Endodermal cell (in vitro differentiated cells): ENCODE results near the gene KCNH6. TPM values are rescaled to one million over a fixed set of nuclear protein-coding genes. Genes with fewer than 3 reads are reported as not detected.

Source experiments
- DNase-seq: peaks from one replicate; pipeline ENCODE4 v3.0.0-alpha.2; 2017
- H3K27ac ChIP-seq: 2 replicates; pipeline ENCODE4 v1.5.1; 2013; ENCODE audit warnings: mild to moderate bottlenecking, low read depth, low read length, moderate library complexity
- H3K27me3 ChIP-seq: 2 replicates; pipeline ENCODE4 v1.6.1; 2013; ENCODE audit warnings: mild to moderate bottlenecking, low read length, moderate library complexity; ENCODE audit not compliant: insufficient read depth, control insufficient read depth, poor library complexity, severe bottlenecking
- H3K36me3 ChIP-seq: 2 replicates; pipeline ENCODE4 v1.7.0; 2013; ENCODE audit warnings: mild to moderate bottlenecking, low read length, moderate library complexity; ENCODE audit not compliant: control insufficient read depth, insufficient read depth
- H3K4me1 ChIP-seq: one replicate; pipeline ENCODE4 v1.7.0; 2013; ENCODE audit warnings: low read length; ENCODE audit not compliant: control insufficient read depth, insufficient read depth
- H3K4me3 ChIP-seq: 2 replicates; pipeline ENCODE4 v1.5.1; 2013; ENCODE audit warnings: mild to moderate bottlenecking, low read length, moderate library complexity
- H3K9ac ChIP-seq: 2 replicates; pipeline ENCODE4 v1.6.1; 2013; ENCODE audit warnings: mild to moderate bottlenecking, low read length, moderate library complexity; ENCODE audit not compliant: poor library complexity, severe bottlenecking; ENCODE audit errors: extremely low read depth
- H3K9me3 ChIP-seq: 2 replicates; pipeline ENCODE4 v1.6.1; 2013; ENCODE audit warnings: mild to moderate bottlenecking, low read length, moderate library complexity; ENCODE audit not compliant: control insufficient read depth
- H3K27ac Mint-ChIP-seq: 2 replicates; pipeline ENCODE4 v1.8.0; 2020; ENCODE audit warnings: mixed read lengths
- H3K27me3 Mint-ChIP-seq: 2 replicates; pipeline ENCODE4 v1.8.0; 2021; ENCODE audit warnings: mild to moderate bottlenecking, mixed read lengths; ENCODE audit not compliant: insufficient read depth
- H3K36me3 Mint-ChIP-seq: 2 replicates; pipeline ENCODE4 v1.8.0; 2020; ENCODE audit warnings: low read depth, mixed read lengths
- H3K4me1 Mint-ChIP-seq: 2 replicates; pipeline ENCODE4 v1.8.0; 2020; ENCODE audit warnings: mixed read lengths
- H3K4me3 Mint-ChIP-seq: 2 replicates; pipeline ENCODE4 v1.8.0; 2020; ENCODE audit warnings: mild to moderate bottlenecking, moderate library complexity, mixed read lengths
- H3K9me3 Mint-ChIP-seq: 2 replicates; pipeline ENCODE4 v1.8.0; 2020; ENCODE audit warnings: mild to moderate bottlenecking, mixed read lengths
- WGBS, 2 experiments: methylation state at CpG; one replicate each; pipeline versions ENCODE4 v1.1.5 to v1.1.7; 2013; ENCODE audit warnings: missing lambda C conversion rate in 2 of 2, mixed read lengths in 1 of 2; ENCODE audit not compliant: insufficient coverage in 1 of 2, insufficient read length in 1 of 2; 5-methylcytosine and 5-hydroxymethylcytosine counted together
- total RNA-seq, 2 donors: library from RNA; stranded (reverse); fragmentation: NEBNext Ultra II Directional in 1 of 2; extraction: Animal tissue kit (Norgen Biotek cat#: 25700) in 1 of 2; gene quantifications; 2 replicates in 1 of 2; 3 replicates in 1 of 2; pipeline ENCODE4 v1.2.1, GENCODE V29; 2021
- TF ChIP-seq, protein P1 (sequence below): fragments of 200-600 bp; sonication (generic); conservative IDR thresholded peaks from 2 replicates; pipeline ENCODE4 v1.5.0; 2021; ENCODE audit warnings: antibody characterized with exemption, mild to moderate bottlenecking

KCNH6 gene
- total RNA-seq, 2 donors from 2014 or later = 0.79 to 0.95 TPM

- TF ChIP-seq, protein P1, sequence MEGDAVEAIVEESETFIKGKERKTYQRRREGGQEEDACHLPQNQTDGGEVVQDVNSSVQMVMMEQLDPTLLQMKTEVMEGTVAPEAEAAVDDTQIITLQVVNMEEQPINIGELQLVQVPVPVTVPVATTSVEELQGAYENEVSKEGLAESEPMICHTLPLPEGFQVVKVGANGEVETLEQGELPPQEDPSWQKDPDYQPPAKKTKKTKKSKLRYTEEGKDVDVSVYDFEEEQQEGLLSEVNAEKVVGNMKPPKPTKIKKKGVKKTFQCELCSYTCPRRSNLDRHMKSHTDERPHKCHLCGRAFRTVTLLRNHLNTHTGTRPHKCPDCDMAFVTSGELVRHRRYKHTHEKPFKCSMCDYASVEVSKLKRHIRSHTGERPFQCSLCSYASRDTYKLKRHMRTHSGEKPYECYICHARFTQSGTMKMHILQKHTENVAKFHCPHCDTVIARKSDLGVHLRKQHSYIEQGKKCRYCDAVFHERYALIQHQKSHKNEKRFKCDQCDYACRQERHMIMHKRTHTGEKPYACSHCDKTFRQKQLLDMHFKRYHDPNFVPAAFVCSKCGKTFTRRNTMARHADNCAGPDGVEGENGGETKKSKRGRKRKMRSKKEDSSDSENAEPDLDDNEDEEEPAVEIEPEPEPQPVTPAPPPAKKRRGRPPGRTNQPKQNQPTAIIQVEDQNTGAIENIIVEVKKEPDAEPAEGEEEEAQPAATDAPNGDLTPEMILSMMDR = no peak
- DNase-seq = no peak
- WGBS, 2 experiments = 86 to 88% methylated on average over 2 to 6 of the region's 6 CpGs
- Histone ChIP-seq H3K27ac (no peak overlapping the region), H3K4me3 (no peak overlapping the region), H3K27me3 (peaks cover 23% of the 10 kb centered on the region), H3K4me1 (no peaks in the 10 kb centered on the region), H3K9ac (no peak overlapping the region), H3K9me3 (no peaks in the 10 kb centered on the region), H3K36me3 (no peaks in the 10 kb centered on the region)
- Mint-ChIP-seq H3K4me3 (no peak overlapping the region), H3K27ac (no peak overlapping the region), H3K9me3 (no peaks in the 10 kb centered on the region), H3K4me1 (peaks cover 7% of the 10 kb centered on the region), H3K36me3 (no peaks in the 10 kb centered on the region), H3K27me3 (peaks cover 8% of the 10 kb centered on the region)
These were observed 6.0 kb upstream of the KCNH6 start for GRCh38 chr17:63516910-63517824.

GRCh38 chr17:63517825-63518534, 5.2 kb upstream of the KCNH6 start:
- peaks cover 23% of the 10 kb centered on the region for H3K27me3 ChIP-seq
- no peaks in the 10 kb centered on the region for H3K4me1 ChIP-seq
- Mint-ChIP-seq H3K4me1 (peaks cover 7% of the 10 kb centered on the region), H3K4me3 (no peak overlapping the region), H3K9me3 (no peaks in the 10 kb centered on the region), H3K27ac (no peak overlapping the region), H3K27me3 (peaks cover 8% of the 10 kb centered on the region), H3K36me3 (no peaks in the 10 kb centered on the region)
- H3K27ac ChIP-seq = no peak overlapping the region
- no peak overlapping the region for H3K9ac ChIP-seq
- H3K4me3 ChIP-seq = no peak overlapping the region
- no peaks in the 10 kb centered on the region for H3K36me3 ChIP-seq
- WGBS, 2 experiments = 82 to 87% methylated on average over 6 to 8 of the region's 8 CpGs
- no peaks in the 10 kb centered on the region for H3K9me3 ChIP-seq
- TF ChIP-seq, protein P1 = no peak
- no peak for DNase-seq

DNA sequence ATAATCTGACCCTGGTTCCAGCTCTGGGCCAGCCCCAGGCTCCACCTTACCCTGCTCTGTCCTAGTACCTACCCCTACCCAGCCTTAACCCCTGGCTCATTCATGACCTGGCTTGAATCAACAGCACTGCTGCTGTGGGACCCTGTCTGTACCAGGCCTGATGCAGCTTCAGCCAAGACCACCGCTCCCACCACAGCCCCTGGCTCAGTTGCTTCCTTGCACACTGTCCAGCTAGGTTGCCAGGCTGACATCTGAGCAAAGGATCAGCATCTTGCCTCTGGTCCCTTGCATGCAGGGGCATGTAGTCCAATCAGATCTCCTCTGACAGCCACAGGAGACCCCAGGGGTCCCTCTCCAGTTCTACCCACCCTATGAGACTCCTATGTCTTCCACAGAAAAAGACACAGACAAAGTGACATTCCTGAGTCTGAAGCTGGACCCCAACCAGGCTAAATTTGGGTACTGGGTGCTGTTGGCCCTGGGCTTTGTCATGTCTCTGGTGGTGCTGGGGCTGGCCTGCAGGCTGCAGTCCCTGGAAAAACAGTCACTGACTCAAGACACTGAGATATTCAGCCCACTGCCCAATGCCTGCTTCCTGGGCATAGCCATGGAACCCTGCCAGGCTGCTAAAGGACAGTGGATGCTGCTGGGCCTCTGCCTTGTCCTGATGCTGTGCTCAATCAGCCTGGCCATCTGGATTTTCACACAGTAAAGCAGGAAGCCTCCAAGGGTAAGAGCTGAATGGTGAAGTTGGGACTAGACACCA, 3.9 kb upstream of the KCNH6 start:
- Mint-ChIP-seq H3K27ac (no peak overlapping the region), H3K4me1 (peaks cover 7% of the 10 kb centered on the region), H3K4me3 (no peak overlapping the region), H3K27me3 (peaks cover 16% of the 10 kb centered on the region), H3K9me3 (no peaks in the 10 kb centered on the region), H3K36me3 (no peaks in the 10 kb centered on the region)
- DNase-seq = no peak
- Histone ChIP-seq H3K9me3 (no peaks in the 10 kb centered on the region), H3K4me3 (no peak overlapping the region), H3K27ac (no peak overlapping the region), H3K27me3 (peaks cover 32% of the 10 kb centered on the region), H3K9ac (no peak overlapping the region), H3K36me3 (no peaks in the 10 kb centered on the region), H3K4me1 (no peaks in the 10 kb centered on the region)
- TF ChIP-seq, protein P1 = no peak
- 88 to 100% methylated on average over 1 of the region's 1 CpG for WGBS, 2 experiments
